GM12878 (cell line): ENCODE measurements around the gene CD164L2. TPM values are rescaled to one million over a fixed set of nuclear protein-coding genes. Genes with fewer than 3 reads are reported as not detected.
A peak's percentile ranks its signal among the peaks of the same experiment; 100 is the strongest.

Experiments used
- ATAC-seq: fragments of 200-7000 bp; cut with Tn5 transposase; 3 replicates; pipeline ENCODE4 v1.9.1; 2020; ENCODE audit warnings: mild to moderate bottlenecking, moderate library complexity
- BruUV-seq: library from RNA; stranded (reverse); fragments of 400-500 nt; replicated peaks from 2 replicates; lab custom pipeline; 2021; lab: Mats Ljungman, UMichigan
- CTCF ChIA-PET: fragments of 300-600 bp; sonication (Branson Sonifier 250); formaldehyde crosslinking; extraction: SDS; loops from one replicate; lab custom pipeline; 2021; ENCODE audit warnings: inconsistent platforms; lab: Yijun Ruan, JAX
- POLR2A ChIA-PET: fragments of 350-600 bp; formaldehyde crosslinking; extraction: SDS; loops from one replicate; lab custom pipeline; 2021; ENCODE audit warnings: inconsistent platforms; lab: Charles Lee
- RAD21 ChIA-PET: fragments of 300-600 bp; sonication (Branson Sonifier 250); formaldehyde crosslinking; loops from one replicate; lab custom pipeline; 2023; ENCODE audit warnings: antibody characterized with exemption; ENCODE audit not compliant: unreplicated experiment; lab: Charles Lee
- SMC1A ChIA-PET: fragments of 300-600 bp; sonication (Branson Sonifier 250); formaldehyde crosslinking; loops from one replicate; lab custom pipeline; 2023; ENCODE audit not compliant: unreplicated experiment, uncharacterized antibody; lab: Charles Lee
- DNase-seq: peaks from one replicate; pipeline ENCODE4 v3.0.0-alpha.2; 2011; ENCODE audit warnings: low read depth, low spot score
- FAIRE-seq: peaks from 3 replicates; lab custom pipeline; 2011; peaks lifted over from hg19 to GRCh38; lab: Jason Lieb, UNC
- H2AFZ ChIP-seq: 2 replicates; pipeline ENCODE4 v1.6.0; 2011; ENCODE audit warnings: low read depth, low read length, control low read depth; ENCODE audit not compliant: control insufficient read depth
- H3K27ac ChIP-seq: 2 replicates; pipeline ENCODE4 v1.5.1; 2011; ENCODE audit warnings: control low read depth; ENCODE audit not compliant: control insufficient read depth, insufficient read depth
- H3K27me3 ChIP-seq, 2 experiments: replicated peaks in 1 of 2; 2 replicates each; pipeline versions ENCODE4 v1.6.0 to v1.6.1; 2011; ENCODE audit warnings: low read length in 1 of 2; ENCODE audit not compliant: control insufficient read depth in 2 of 2, insufficient read depth in 2 of 2
- H3K36me3 ChIP-seq, 2 experiments: 2 replicates each; pipeline ENCODE4 v1.5.1; 2011; ENCODE audit warnings: low read length in 1 of 2; ENCODE audit not compliant: control insufficient read depth in 2 of 2, insufficient read depth in 2 of 2
- H3K4me1 ChIP-seq: 2 replicates; pipeline ENCODE4 v1.6.1; 2011; ENCODE audit warnings: mild to moderate bottlenecking, low read length, moderate library complexity, mixed read lengths; ENCODE audit not compliant: control insufficient read depth, insufficient read depth
- H3K4me2 ChIP-seq: 2 replicates; pipeline ENCODE4 v1.6.0; 2011; ENCODE audit warnings: control low read depth; ENCODE audit not compliant: control insufficient read depth, insufficient read depth
- H3K4me3 ChIP-seq: fragments of 200-600 bp; sonication (generic); 2 replicates; pipeline ENCODE4 v1.5.1; 2016
- H3K79me2 ChIP-seq: 2 replicates; pipeline ENCODE4 v1.6.0; 2011; ENCODE audit warnings: low read length; ENCODE audit not compliant: control insufficient read depth, insufficient read depth
- H3K9ac ChIP-seq: 2 replicates; pipeline ENCODE4 v1.8.0; 2011; ENCODE audit warnings: low read length, control low read depth, mixed read lengths; ENCODE audit not compliant: control insufficient read depth, insufficient read depth
- H3K9me3 ChIP-seq: replicated peaks from 3 replicates; pipeline ENCODE4 v1.5.1; 2011; ENCODE audit warnings: mild to moderate bottlenecking, low read length; ENCODE audit not compliant: control insufficient read depth, insufficient read depth
- H4K20me1 ChIP-seq: 2 replicates; pipeline ENCODE4 v1.6.0; 2011; ENCODE audit not compliant: control insufficient read depth, insufficient read depth
- ATF2 ChIP-seq: IDR thresholded peaks from 2 replicates; pipeline ENCODE4 v1.6.1; 2012; ENCODE audit warnings: low read length, inconsistent platforms
- BHLHE40 ChIP-seq, 2 experiments: fragments of 450-650 bp in 1 of 2; IDR thresholded peaks; 2 replicates each; pipeline ENCODE4 v1.6.1; 2011 to 2017; ENCODE audit warnings: low read depth in 2 of 2, borderline replicate concordance in 1 of 2, improper control_type of control experiment in 1 of 2, low read length in 1 of 2, mild to moderate bottlenecking in 1 of 2
- CHD1 ChIP-seq: IDR thresholded peaks from 2 replicates; pipeline ENCODE4 v1.6.1; 2012; ENCODE audit warnings: low read depth, low read length, improper control_type of control experiment
- IRF4 ChIP-seq: IDR thresholded peaks from 2 replicates; pipeline ENCODE4 v1.6.1; 2011; ENCODE audit warnings: low read depth, low read length
- LARP7 ChIP-seq: fragments of 450-650 bp; IDR thresholded peaks from 2 replicates; pipeline ENCODE4 v1.6.1; 2017; ENCODE audit warnings: mild to moderate bottlenecking
- MAX ChIP-seq: IDR thresholded peaks from 2 replicates; pipeline ENCODE4 v1.6.1; 2012; ENCODE audit warnings: low read depth, low read length, improper control_type of control experiment
- MYB ChIP-seq: fragments of 150-350 bp; IDR thresholded peaks from 2 replicates; pipeline ENCODE4 v1.6.1; 2014; ENCODE audit warnings: mild to moderate bottlenecking, low read depth, low read length, borderline replicate concordance
- NR2C2 ChIP-seq: IDR thresholded peaks from 2 replicates; pipeline ENCODE4 v1.6.1; 2011; ENCODE audit warnings: borderline replicate concordance, low read depth; ENCODE audit not compliant: control insufficient read depth, insufficient read length
- RAD21 ChIP-seq: IDR thresholded peaks from 2 replicates; pipeline ENCODE4 v1.6.1; 2011; ENCODE audit warnings: mild to moderate bottlenecking, low read depth, low read length, moderate library complexity; ENCODE audit not compliant: insufficient read depth
- SMC3 ChIP-seq: IDR thresholded peaks from 2 replicates; pipeline ENCODE4 v1.6.1; 2011; ENCODE audit warnings: low read length, improper control_type of control experiment, borderline replicate concordance
- SPI1 ChIP-seq: IDR thresholded peaks from 2 replicates; pipeline ENCODE4 v1.6.1; 2011; ENCODE audit warnings: low read depth, mild to moderate bottlenecking, low read length, moderate library complexity, borderline replicate concordance; ENCODE audit not compliant: insufficient read depth
- SREBF1 ChIP-seq: IDR thresholded peaks from 2 replicates; pipeline ENCODE4 v1.6.1; 2012; ENCODE audit warnings: mild to moderate bottlenecking, low read length
- SUPT20H ChIP-seq: IDR thresholded peaks from 2 replicates; pipeline ENCODE4 v1.6.1; 2011; ENCODE audit warnings: low read depth, mild to moderate bottlenecking, low read length, moderate library complexity, borderline replicate concordance; ENCODE audit not compliant: control insufficient read depth
- ZNF207 ChIP-seq: fragments of 450-650 bp; IDR thresholded peaks from 2 replicates; pipeline ENCODE4 v1.6.1; 2014; ENCODE audit warnings: antibody characterized with exemption, mild to moderate bottlenecking, borderline replicate concordance
- ZNF24 ChIP-seq: fragments of 450-650 bp; IDR thresholded peaks from 2 replicates; pipeline ENCODE4 v1.6.1; 2017; ENCODE audit warnings: antibody characterized with exemption, mild to moderate bottlenecking
- ZNF274 ChIP-seq: IDR thresholded peaks from one replicate; pipeline ENCODE4 v1.8.0; 2011; ENCODE audit not compliant: insufficient read length, insufficient read depth
- ZNF687 ChIP-seq: fragments of 450-650 bp; IDR thresholded peaks from 2 replicates; pipeline ENCODE4 v1.6.1; 2017; ENCODE audit warnings: mild to moderate bottlenecking, moderate library complexity
- WGBS: methylation state at CpG from one replicate; pipeline ENCODE4 v1.1.6; 2016; ENCODE audit warnings: low lambda C conversion rate; ENCODE audit not compliant: insufficient replicate concordance, insufficient coverage; ENCODE audit errors: missing lambda C conversion rate; 5-methylcytosine and 5-hydroxymethylcytosine counted together
- in situ Hi-C: fragments of 300-500 bp; cut with MboI; formaldehyde crosslinking; loops from 9 replicates; pipeline ENCODE4 v1.14.3; 2018; ENCODE audit warnings: mixed read lengths
- intact Hi-C: fragments of 100-400 bp; cut with micrococcal nuclease; formaldehyde crosslinking; loops from one replicate; pipeline ENCODE4 v1.14.2; 2022; ENCODE audit not compliant: unreplicated experiment
- polyA plus RNA-seq, 11 experiments: library from polyadenylated mRNA; depleted of rRNA in 4 of 11; unstranded in 6 of 11; stranded (reverse) in 5 of 11; fragments of >200 nt; fragmentation: Nextera tagmentation in 4 of 11; fragmentation: Illumina TruSeq in 1 of 11; extraction: Ambion mirVana in 4 of 11; extraction: Trizol in 1 of 11; gene quantifications; 1 replicate in 1 of 11; 2 replicates in 10 of 11; pipeline versions ENCODE4 v1.2.1 to v1.2.3, GENCODE V29; 2011 to 2016; ENCODE audit warnings: inconsistent platforms in 2 of 11, missing spikeins in 2 of 11, low read depth in 1 of 11
- total RNA-seq, 4 experiments: library from RNA; depleted of rRNA in 3 of 4; stranded (reverse); fragments of >200 nt in 3 of 4; fragmentation: Illumina TruSeq in 1 of 4; extraction: Trizol in 1 of 4; gene quantifications; 2 replicates each; pipeline versions ENCODE4 v1.2.1 to v1.2.3, GENCODE V29; 2013 to 2021

CD164L2 gene
- total and polyA plus RNA-seq, 10 of the 15 experiments (the other 5 are each of a cell fraction or from before 2014, with no cell fraction given): not detected

- intact Hi-C loops (loop anchor here (1.0 to 2.0 kb wide), 3 partner anchors 31 to 344 kb away; no protein-coding TSS in a partner anchor), in situ Hi-C loops (no loop called here)
- H3K9me3 ChIP-seq: no peaks in the 10 kb centered on the region
- H3K4me1 ChIP-seq: peaks cover 8% of the 10 kb centered on the region
- H3K9ac ChIP-seq: no peak overlapping the region
- ChIA-PET POLR2A (interaction anchor here (0.6 kb wide), 1 partner anchor 234 kb away, joined by 3 read pairs; the partner anchor contains the start of gene SLC9A1), RAD21 (interaction anchor here (0.8 to 3.5 kb wide), 9 partner anchors 23 to 92 kb away, joined by 3 to 34 read pairs (median 8); partner anchors contain the start of gene MAP3K6), CTCF (interaction anchor here (0.6 to 9.0 kb wide), 23 partner anchors 9 to 342 kb away, joined by 3 to 242 read pairs (median 5); partner anchors contain the start of gene MAP3K6), SMC1A (interaction anchor here (0.7 to 4.4 kb wide), 17 partner anchors 8 to 275 kb away, joined by 3 to 37 read pairs (median 4); partner anchors contain the start of gene MAP3K6)
- H3K27me3 ChIP-seq: no peaks in the 10 kb centered on the region
- ATAC-seq (peak; percentile 49), DNase-seq (no peak), FAIRE-seq (peak; percentile 84)
- H3K79me2 ChIP-seq: no peaks in the 10 kb centered on the region
- H3K4me2 ChIP-seq: no peak overlapping the region
- no peak overlapping the region for H2AFZ ChIP-seq
- H3K4me3 ChIP-seq: no peak overlapping the region
- no peak overlapping the region for H3K27ac ChIP-seq
- H4K20me1 ChIP-seq: no peaks in the 10 kb centered on the region
- no peaks in the 10 kb centered on the region for H3K36me3 ChIP-seq
- 40% methylated on average over 5 of the region's 5 CpGs for WGBS
- no TSS peak for BruUV-seq
- TF ChIP-seq CHD1 (no peak), ZNF687 (no peak), NR2C2 (no peak), BHLHE40 (IDR thresholded peaks at IDR 0.05; ENCODE audit: borderline replicate concordance in 1 of 2, low read depth in 2 of 2, low read length in 1 of 2) (no peak), SPI1 (no peak), ZNF24 (no peak), SREBF1 (no peak), SUPT20H (no peak), ATF2 (no peak), MYB (no peak), IRF4 (no peak), MAX (no peak), ZNF274 (no peak), SMC3 (peak; percentile 98), ZNF207 (no peak), LARP7 (no peak), RAD21 (peak; percentile 91)
Measured at GRCh38 chr1:27388337-27389005, 5.3 kb upstream of the CD164L2 start.
